Heart right ventricle (tissue), 16 donors: Measurements from ENCODE around the gene FXYD3. TPM values are rescaled to one million over a fixed set of nuclear protein-coding genes. Genes with fewer than 3 reads are reported as not detected.

ENCODE experiments used
- ATAC-seq, 8 donors: fragments of 200-7000 bp; cut with Tn5 transposase; one replicate each; pipeline ENCODE4 v1.9.1; 2020; ENCODE audit warnings: mild to moderate bottlenecking in 8 of 8, moderate library complexity in 8 of 8, moderate number of reproducible peaks in 1 of 8
- DNase-seq, 2 donors: peaks; one replicate each; pipeline ENCODE4 v3.0.0-alpha.2; 2020
- H3K27ac ChIP-seq, 10 donors: fragments of 200-600 bp; sonication (generic) in 2 of 10; one replicate each; pipeline versions ENCODE4 v1.5.0 to v1.8.0; 2020 to 2022; ENCODE audit warnings: mild to moderate bottlenecking in 3 of 10
- H3K27me3 ChIP-seq, 7 donors: fragments of 200-600 bp; one replicate each; pipeline ENCODE4 v1.8.0; 2021 to 2022; ENCODE audit warnings: mild to moderate bottlenecking in 2 of 7
- H3K36me3 ChIP-seq, 9 donors: fragments of 200-600 bp; sonication (generic) in 1 of 9; one replicate each; pipeline versions ENCODE4 v1.5.0 to v1.8.0; 2020 to 2022; ENCODE audit warnings: mild to moderate bottlenecking in 2 of 9
- H3K4me1 ChIP-seq, 9 donors: fragments of 200-600 bp; sonication (generic) in 1 of 9; one replicate each; pipeline versions ENCODE4 v1.5.0 to v1.8.0; 2020 to 2022; ENCODE audit warnings: mild to moderate bottlenecking in 4 of 9
- H3K4me3 ChIP-seq, 10 donors: fragments of 200-600 bp; sonication (generic) in 2 of 10; one replicate each; pipeline versions ENCODE4 v1.5.0 to v1.8.0; 2020 to 2022; ENCODE audit warnings: mild to moderate bottlenecking in 7 of 10, moderate library complexity in 2 of 10
- H3K9me3 ChIP-seq, 11 donors: fragments of 200-600 bp in 10 of 11; sonication (generic) in 2 of 11; one replicate each; pipeline versions ENCODE4 v1.5.0 to v1.8.0; 2013 to 2022; ENCODE audit warnings: mild to moderate bottlenecking in 2 of 11, control low read depth in 1 of 11, moderate library complexity in 1 of 11
- CTCF ChIP-seq, 9 donors: fragments of 200-600 bp; sonication (generic) in 2 of 9; IDR thresholded peaks; one replicate each; pipeline versions ENCODE4 v1.5.0 to v1.8.0; 2021 to 2022; ENCODE audit warnings: antibody characterized with exemption in 9 of 9, mild to moderate bottlenecking in 5 of 9, moderate library complexity in 1 of 9
- WGBS, 2 donors: extraction: QIAGEN DNeasy Blood & Tissue Kit; methylation state at CpG; one replicate each; pipeline ENCODE4 v1.1.7; 2013; ENCODE audit warnings: inconsistent platforms in 1 of 2; 5-methylcytosine and 5-hydroxymethylcytosine counted together
- intact Hi-C, 10 donors: fragments of 100-400 bp; cut with DNase I; formaldehyde crosslinking; loops; one replicate each; pipeline versions ENCODE4 v1.11.1 to v1.14.2; 2022
- polyA plus RNA-seq, 2 donors: library from polyadenylated mRNA; stranded (reverse); fragments of 200-250 nt; gene quantifications; one replicate each; pipeline ENCODE4 v1.2.3, GENCODE V29; 2013
- total RNA-seq, 10 donors: library from RNA; stranded (reverse); fragmentation: NEBNext Ultra II Directional in 3 of 10; extraction: Animal tissue kit (Norgen Biotek cat#: 25700) in 3 of 10; gene quantifications; one replicate each; pipeline versions ENCODE4 v1.2.1 to v1.2.4, GENCODE V29; 2021 to 2023
- donor health status: Arrhythmogenic right ventricular cardiomyopathy.
- donor health status: ischemic (EF 13 %, LVEDD 7.1; RV severe dilation, severe dysfunction).
- donor health status: healthy with polysubstance abuse.
- donor health status: DM: no; HTN: yes; CAD: no.
- donor health status: DM: no; HTN: no; CAD: no.
- donor health status: ischemic (EF 25% LVEDD 6.9; RV normal size, moderate dysfunction).
- donor health status: ischemic (EF 25% LVEDD 5.7; RV mildly dilated, moderate dysfunction).
- donor health status: healthy.
- donor health status: DM: yes; HTN: yes; CAD: no.
- donor health status: Ischemic cardiomyopathy.
- donor health status: ischemic (EF 35%, LVEDD 5.7; RV mildly dilated, moderate dysfunction).
- donor health status: nonischemic (EF 11% LVEDD 7.7; RV severe dilation, severe dysfunction).
- donor health status: DM: yes; HTN: yes; CAD: no.
- donor health status: PGD.
- donor health status: ischemic (EF 29% LVEDD 5.4; RV normal size, mild dysfunction).
- donor health status: nonischemic (EF 23%, LVEDD 6.1; RV moderate dilation, normal function).

The FXYD3 gene
- total and polyA plus RNA-seq, 12 donors: 0.51 to 2.7 (median 0.78) TPM; not detected in 3

GRCh38 chr19:35142606-35143230, 27.1 kb downstream of the FXYD3 start:
- H3K36me3 ChIP-seq: no peaks in the 10 kb centered on the region
- DNase-seq (peak in 1 of 2 donors; percentile 63), ATAC-seq (no peak)
- intact Hi-C loops: loop anchor here in 6 of 10 donors (2.0 to 5.0 kb wide), 4 partner anchors 75 to 130 kb away; partner anchors contain the start of gene USF2 (in 4 of the 6)
- WGBS, 2 donors: 26 to 28% methylated on average over 35 to 45 of the region's 46 CpGs
- H3K27ac ChIP-seq: no peak overlapping the region
- no peaks in the 10 kb centered on the region for H3K9me3 ChIP-seq
- peak; percentile 41 to 70 (median 59) for TF ChIP-seq CTCF (IDR thresholded peaks at IDR 0.05)
- H3K4me3 ChIP-seq: peak overlapping the region in 2 of 10 donors; percentile 5 to 27
- peaks cover 0 to 35% (median 4%) of the 10 kb centered on the region in 7 donors for H3K27me3 ChIP-seq
- H3K4me1 ChIP-seq: peaks cover 3 to 62% (median 48%) of the 10 kb centered on the region in 9 donors

DNA sequence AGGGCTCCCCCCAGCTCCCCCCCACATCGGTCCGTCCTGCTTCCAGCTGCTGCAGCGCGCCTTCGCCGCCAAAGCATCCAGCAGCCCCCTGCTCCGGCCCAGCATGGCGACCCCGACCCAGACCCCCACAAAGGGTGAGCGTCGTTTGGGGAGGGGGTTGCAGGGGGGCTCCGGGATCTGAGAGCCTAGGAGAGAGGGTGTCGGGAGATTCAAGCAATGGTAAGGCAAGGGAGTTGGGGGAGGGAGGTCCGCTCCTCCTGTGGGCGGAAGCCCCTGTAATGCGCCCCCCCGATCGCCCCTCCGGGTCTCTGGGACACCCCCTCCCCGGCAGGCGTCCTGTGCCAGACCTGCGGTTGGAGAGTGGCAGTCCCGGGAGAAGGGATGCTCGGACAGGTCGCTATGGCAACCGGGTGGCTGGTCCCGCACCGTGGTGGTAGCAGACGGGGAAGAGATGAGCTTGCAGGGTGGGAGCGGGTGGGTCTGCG, 27.6 kb downstream of the FXYD3 start, which contains the start of gene FXYD7:
Gene FXYD7, plus strand, starts transcription at position 25 of the 485 bp plus-strand sequence. Its CDS starts 79 bp downstream, at position 104.
- H3K9me3 ChIP-seq: no peaks in the 10 kb centered on the region
- WGBS, 2 donors: 34 to 43% methylated on average over 25 to 31 of the region's 31 CpGs
- peaks cover 0 to 35% (median 4%) of the 10 kb centered on the region in 7 donors for H3K27me3 ChIP-seq
- no peak within 1 kb of the TSS for H3K27ac ChIP-seq
- TF ChIP-seq CTCF (IDR thresholded peaks at IDR 0.05): peak in 5 of 9 donors; percentile 0 to 35 (median 29)
- H3K4me1 ChIP-seq: peaks cover 3 to 56% (median 42%) of the 10 kb centered on the region in 9 donors
- intact Hi-C loops: loop anchor here in 6 of 10 donors (2.0 to 5.0 kb wide), 4 partner anchors 76 to 129 kb away; partner anchors contain the start of gene USF2 (in 4 of the 6)
- H3K36me3 ChIP-seq: no peaks in the 10 kb centered on the region
- DNase-seq: peak in 1 of 2 donors; percentile 38
- peak within 1 kb of the TSS in 2 of 10 donors; percentile 5 to 27 for H3K4me3 ChIP-seq
- ATAC-seq: no peak

DNA sequence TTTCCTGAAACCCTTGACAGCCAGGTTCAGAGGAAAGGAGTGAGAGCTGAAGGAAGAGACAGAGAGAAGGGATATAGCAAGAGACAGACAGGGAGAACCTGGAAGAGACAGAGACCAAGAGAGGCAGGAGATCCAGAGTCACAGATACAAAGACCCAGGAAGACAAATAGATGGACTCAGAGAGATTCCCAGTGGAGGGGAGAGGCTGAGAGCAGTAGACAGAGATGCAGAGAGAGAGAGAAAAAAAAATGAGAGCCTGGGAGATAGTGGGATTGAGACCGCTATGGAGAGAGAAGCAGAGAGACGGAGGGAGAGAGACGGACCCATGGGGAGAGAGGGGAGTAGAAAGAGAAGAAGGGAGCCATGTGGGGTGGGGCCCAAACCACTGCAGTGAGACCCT, 28.2 kb downstream of the FXYD3 start:
- no peak for ATAC-seq
- Histone ChIP-seq H3K4me3 (no peak overlapping the region), H3K4me1 (peaks cover 3 to 50% (median 38%) of the 10 kb centered on the region in 9 donors), H3K27ac (no peak overlapping the region), H3K36me3 (no peaks in the 10 kb centered on the region), H3K9me3 (no peaks in the 10 kb centered on the region), H3K27me3 (peaks cover 0 to 35% (median 4%) of the 10 kb centered on the region in 7 donors)
- no peak for TF ChIP-seq CTCF (IDR thresholded peaks at IDR 0.05)
- 35 to 51% methylated on average over 3 of the region's 3 CpGs for WGBS, 2 donors
- no peak for DNase-seq
- intact Hi-C loops: loop anchor here in 6 of 10 donors (2.0 to 5.0 kb wide), 4 partner anchors 77 to 128 kb away; partner anchors contain the start of gene USF2 (in 4 of the 6)

DNA sequence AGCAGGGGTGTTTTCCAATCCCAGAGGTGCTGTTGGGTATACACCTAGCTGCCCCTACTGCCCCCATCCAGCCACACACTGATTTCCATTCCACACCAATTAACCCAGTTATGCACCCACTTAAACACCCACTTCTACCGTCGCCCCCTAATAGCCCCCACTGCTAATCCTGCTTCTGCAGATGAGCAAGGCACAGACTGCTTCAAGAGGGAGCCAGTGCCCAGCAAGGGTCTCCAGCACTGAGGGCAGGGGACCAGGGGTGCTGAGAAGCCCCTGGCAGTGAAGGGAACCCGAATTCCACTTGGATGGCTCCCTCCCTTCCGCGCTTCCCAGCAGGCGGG, 28.6 kb downstream of the FXYD3 start:
- intact Hi-C loops: loop anchor here in 5 of 10 donors (5.0 kb wide), 3 partner anchors 77 to 128 kb away; partner anchors contain the start of gene USF2 (in 3 of the 5)

More for the DNA sequence above, 28.6 kb downstream of the FXYD3 start:
- H3K9me3 ChIP-seq: no peaks in the 10 kb centered on the region
- H3K36me3 ChIP-seq: no peaks in the 10 kb centered on the region
- DNase-seq (no peak), ATAC-seq (no peak)
- peaks cover 3 to 49% (median 38%) of the 10 kb centered on the region in 9 donors for H3K4me1 ChIP-seq
- no peak for TF ChIP-seq CTCF (IDR thresholded peaks at IDR 0.05)
- no peak overlapping the region for H3K27ac ChIP-seq
- 37 to 47% methylated on average over 5 to 6 of the region's 6 CpGs for WGBS, 2 donors
- no peak overlapping the region for H3K4me3 ChIP-seq
- peaks cover 0 to 35% (median 4%) of the 10 kb centered on the region in 7 donors for H3K27me3 ChIP-seq
